ENCODE results near the gene ADGRG1. TPM values are rescaled to one million over a fixed set of nuclear protein-coding genes. Genes with fewer than 3 reads are reported as not detected.

Gene ADGRG1
- total RNA-seq, 4 donors from 2014 or later, result 129 to 159 (median 136) TPM

DNA sequence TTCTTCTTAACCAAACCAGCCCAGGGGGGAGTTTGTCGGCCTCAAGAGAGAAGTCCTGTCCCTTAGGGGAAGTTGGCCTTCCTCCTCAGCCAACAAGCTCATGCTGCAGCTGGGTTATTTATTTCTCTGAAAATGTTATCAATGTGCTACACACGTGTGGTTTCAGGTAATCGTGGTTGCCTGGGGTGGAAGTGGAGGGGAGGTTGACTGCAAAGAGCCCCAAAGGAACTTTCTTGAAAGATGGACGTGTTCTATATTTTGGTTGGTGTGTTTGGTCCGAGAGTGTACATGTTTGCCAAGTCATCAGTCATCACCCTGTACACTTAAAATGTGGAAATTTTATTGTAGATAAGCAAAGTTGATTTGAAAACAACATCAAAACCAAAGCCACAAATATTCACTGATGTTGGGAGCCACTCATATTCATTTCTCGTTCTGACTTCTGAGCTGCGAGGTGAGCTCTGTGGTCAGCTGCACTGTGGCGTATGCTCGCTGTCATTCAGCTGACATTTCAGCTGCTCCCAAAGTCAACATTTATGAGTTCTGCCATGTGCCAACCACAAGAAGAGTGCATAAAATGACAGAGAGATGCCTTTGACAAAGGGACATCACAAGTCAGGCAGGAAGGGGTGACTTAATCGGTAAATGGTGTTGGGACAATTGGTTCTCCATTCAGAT, 26.5 kb upstream of the ADGRG1 start:
- peak; percentile 18 to 68 for DNase-seq (ENCODE audit: low spot score in 2 of 2)
- H3K4me3 ChIP-seq (ENCODE audit: low read depth, poor library complexity, severe bottlenecking), result no peak overlapping the region
- intact Hi-C loops (cut with DNase I; ENCODE audit: low total_unique reads), result no loop called here
- TF ChIP-seq POLR2A (IDR thresholded peaks at IDR 0.05), result no peak
- TF ChIP-seq, protein P1, sequence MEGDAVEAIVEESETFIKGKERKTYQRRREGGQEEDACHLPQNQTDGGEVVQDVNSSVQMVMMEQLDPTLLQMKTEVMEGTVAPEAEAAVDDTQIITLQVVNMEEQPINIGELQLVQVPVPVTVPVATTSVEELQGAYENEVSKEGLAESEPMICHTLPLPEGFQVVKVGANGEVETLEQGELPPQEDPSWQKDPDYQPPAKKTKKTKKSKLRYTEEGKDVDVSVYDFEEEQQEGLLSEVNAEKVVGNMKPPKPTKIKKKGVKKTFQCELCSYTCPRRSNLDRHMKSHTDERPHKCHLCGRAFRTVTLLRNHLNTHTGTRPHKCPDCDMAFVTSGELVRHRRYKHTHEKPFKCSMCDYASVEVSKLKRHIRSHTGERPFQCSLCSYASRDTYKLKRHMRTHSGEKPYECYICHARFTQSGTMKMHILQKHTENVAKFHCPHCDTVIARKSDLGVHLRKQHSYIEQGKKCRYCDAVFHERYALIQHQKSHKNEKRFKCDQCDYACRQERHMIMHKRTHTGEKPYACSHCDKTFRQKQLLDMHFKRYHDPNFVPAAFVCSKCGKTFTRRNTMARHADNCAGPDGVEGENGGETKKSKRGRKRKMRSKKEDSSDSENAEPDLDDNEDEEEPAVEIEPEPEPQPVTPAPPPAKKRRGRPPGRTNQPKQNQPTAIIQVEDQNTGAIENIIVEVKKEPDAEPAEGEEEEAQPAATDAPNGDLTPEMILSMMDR (IDR thresholded peaks at IDR 0.05), result no peak
- WGBS, 2 donors, result 61 to 63% methylated on average over 10 of the region's 10 CpGs

DNA sequence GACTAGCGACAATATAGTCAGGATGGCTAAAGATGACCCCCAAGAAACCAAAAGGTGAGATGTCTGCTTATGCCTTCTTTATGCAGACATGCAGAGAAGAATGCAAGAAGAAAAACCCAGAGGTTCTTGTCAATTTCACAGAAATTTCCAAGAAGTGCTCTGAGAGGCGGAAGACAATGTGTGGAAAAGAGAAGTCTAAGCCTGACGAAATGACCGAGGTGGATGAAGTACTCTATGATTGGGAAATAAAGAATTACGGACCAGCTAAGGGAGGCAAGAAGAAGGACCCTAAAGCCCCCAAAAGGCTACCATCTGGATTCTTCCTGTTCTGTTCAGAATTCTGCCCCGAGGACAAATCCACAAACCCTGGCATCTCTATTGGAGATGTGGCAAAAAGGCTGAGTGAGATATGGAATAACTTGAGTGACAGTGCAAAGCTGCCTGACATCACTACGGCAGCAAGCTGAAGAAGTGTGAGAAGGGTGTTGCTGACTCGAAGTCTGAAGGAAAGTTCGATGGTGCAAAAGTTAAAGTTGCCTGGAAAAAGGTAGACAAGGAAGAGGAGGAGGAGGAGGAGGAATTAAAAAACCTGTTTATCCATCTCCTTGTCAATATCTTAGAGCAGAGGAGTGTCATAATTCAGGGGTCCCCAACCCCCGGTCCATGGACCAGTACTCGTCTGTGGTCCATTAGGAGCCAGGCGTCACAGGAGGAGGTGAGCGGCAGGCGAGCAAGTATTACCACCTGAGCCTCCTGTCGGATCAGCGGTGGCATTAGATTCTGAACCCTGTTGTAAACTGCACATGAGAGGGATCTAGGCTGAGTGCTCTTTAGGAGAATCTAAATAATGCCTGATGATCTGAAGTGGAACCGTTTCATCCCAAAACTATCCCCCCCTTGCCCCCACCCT, 25.1 kb upstream of the ADGRG1 start:
- DNase-seq (ENCODE audit: low spot score in 2 of 2), result peak; percentile 10 to 48
- intact Hi-C loops (cut with DNase I; ENCODE audit: low total_unique reads), result no loop called here
- H3K4me3 ChIP-seq (ENCODE audit: low read depth, poor library complexity, severe bottlenecking), result no peak overlapping the region
- 71 to 72% methylated on average over 17 of the region's 17 CpGs for WGBS, 2 donors
- TF ChIP-seq, protein P1 (IDR thresholded peaks at IDR 0.05), result no peak
- no peak for TF ChIP-seq POLR2A (IDR thresholded peaks at IDR 0.05)

DNA sequence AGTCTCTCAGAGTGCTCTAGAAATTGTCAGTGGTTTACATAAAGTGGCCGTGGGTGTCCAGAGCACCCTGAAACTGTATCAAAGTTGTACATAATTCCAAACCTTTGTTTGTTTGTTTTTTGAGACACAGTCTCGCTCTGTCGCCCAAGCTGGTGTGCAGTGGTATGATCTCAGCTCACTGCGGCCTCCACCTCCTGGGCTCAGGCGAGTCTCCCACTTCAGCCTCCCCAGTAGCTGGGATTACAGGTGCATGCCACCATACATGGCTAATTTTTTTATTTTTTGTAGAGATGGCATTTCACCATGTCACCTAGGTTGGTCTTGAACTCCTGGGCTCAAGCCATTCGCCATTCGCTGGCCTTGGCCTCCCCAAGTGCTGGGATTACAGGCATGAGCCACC, 24.3 kb upstream of the ADGRG1 start:
- TF ChIP-seq POLR2A (IDR thresholded peaks at IDR 0.05), result no peak
- TF ChIP-seq, protein P1 (IDR thresholded peaks at IDR 0.05), result no peak
- intact Hi-C loops (cut with DNase I; ENCODE audit: low total_unique reads), result no loop called here
- H3K4me3 ChIP-seq (ENCODE audit: low read depth, poor library complexity, severe bottlenecking), result no peak overlapping the region
- WGBS, 2 donors, result 93 to 96% methylated on average over 7 of the region's 7 CpGs
- DNase-seq (ENCODE audit: low spot score in 2 of 2), result peak in 1 of 2 donors; percentile 8

DNA sequence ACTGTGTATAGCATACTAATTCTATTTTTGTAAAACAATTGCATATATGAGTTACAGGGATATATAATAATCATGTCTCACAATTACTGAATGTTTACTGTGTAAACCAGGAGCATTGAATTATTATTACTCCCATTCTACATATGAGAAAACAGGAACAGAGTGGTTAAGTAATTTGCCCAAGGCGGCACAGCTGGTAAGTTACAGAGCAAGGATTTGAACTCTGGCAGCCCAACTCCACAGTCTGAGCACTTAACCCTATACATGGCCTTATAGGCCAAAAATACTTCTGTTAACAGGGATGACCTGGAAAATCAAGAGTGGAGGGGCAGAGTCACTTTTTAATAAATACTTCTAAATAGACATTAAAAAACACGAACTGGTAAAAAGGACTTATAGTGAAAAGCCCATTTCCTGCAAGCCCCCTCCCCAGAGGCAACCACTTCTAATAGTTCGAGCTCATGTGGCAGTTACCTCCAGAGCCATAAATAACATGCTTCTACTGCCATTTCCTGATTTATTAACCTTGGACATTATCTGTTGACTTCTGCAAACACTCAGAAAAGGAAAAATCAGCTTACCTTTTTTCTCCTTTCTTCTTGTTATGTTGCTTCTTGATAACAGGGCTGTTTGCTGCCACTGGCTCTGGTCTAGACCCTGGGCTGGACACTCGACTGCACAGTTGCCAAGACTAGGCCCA, 22.1 kb upstream of the ADGRG1 start:
- no peak for TF ChIP-seq POLR2A (IDR thresholded peaks at IDR 0.05)
- TF ChIP-seq, protein P1 (IDR thresholded peaks at IDR 0.05), result no peak
- intact Hi-C loops (cut with DNase I; ENCODE audit: low total_unique reads), result no loop called here
- peak in 1 of 2 donors; percentile 9 for DNase-seq (ENCODE audit: low spot score in 2 of 2)
- no peak overlapping the region for H3K4me3 ChIP-seq (ENCODE audit: low read depth, poor library complexity, severe bottlenecking)
- 75 to 77% methylated on average over 4 of the region's 4 CpGs for WGBS, 2 donors

DNA sequence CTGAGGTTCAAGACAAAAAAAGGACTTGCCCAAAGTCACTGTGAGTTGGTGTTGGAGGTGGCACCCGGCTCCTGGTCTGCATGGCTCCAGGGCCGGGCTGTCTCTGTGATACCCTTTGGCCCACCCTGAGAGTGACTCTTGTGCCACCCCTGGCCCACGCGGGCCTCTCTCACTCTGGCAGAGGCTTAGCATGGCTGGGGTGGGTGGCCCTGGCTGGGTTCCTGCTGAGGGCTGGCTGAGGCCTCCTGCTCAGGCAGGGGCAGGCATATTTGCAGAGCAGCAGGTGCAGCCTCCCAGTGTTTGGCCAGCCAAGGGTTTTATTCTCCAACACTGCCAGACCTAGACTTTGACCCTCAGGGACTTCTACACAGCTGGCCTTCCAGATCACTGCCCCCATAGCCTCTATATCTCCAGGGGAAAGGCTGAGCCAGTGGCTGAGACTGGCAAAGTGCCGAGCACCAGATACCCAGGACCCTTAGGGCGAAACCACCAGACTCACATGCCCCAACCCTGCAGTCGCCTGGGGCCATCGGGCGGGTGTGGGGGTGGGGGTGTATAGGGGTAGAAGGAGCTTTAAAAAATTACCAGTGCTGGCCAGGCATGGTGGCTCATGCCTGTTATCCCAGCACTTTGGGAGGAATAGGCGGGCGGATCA, 21.5 kb upstream of the ADGRG1 start:
- DNase-seq (ENCODE audit: low spot score in 2 of 2), result peak in 1 of 2 donors; percentile 77
- TF ChIP-seq, protein P1 (IDR thresholded peaks at IDR 0.05), result no peak
- no peak for TF ChIP-seq POLR2A (IDR thresholded peaks at IDR 0.05)
- H3K4me3 ChIP-seq (ENCODE audit: low read depth, poor library complexity, severe bottlenecking), result no peak overlapping the region
- intact Hi-C loops (cut with DNase I; ENCODE audit: low total_unique reads), result no loop called here
- WGBS, 2 donors, result 71 to 75% methylated on average over 8 to 11 of the region's 11 CpGs
